Activated CD4-positive, alpha-beta T cell treated with anti-CD3 and anti-CD28 coated beads, Interleukin-2, Interleukin-4, amounts not matched to agents 100 ng/mL and 50 ng/mL, durations not matched to agents 16 hours and 8 hours (primary cell): ENCODE results near the gene LRRC8D.
A peak's percentile ranks its signal among the peaks of the same experiment; 100 is the strongest.

Source experiments
- DNase-seq: peaks from one replicate; pipeline ENCODE4 v3.0.0-alpha.2; 2020; ENCODE audit warnings: low spot score

The LRRC8D gene

DNA sequence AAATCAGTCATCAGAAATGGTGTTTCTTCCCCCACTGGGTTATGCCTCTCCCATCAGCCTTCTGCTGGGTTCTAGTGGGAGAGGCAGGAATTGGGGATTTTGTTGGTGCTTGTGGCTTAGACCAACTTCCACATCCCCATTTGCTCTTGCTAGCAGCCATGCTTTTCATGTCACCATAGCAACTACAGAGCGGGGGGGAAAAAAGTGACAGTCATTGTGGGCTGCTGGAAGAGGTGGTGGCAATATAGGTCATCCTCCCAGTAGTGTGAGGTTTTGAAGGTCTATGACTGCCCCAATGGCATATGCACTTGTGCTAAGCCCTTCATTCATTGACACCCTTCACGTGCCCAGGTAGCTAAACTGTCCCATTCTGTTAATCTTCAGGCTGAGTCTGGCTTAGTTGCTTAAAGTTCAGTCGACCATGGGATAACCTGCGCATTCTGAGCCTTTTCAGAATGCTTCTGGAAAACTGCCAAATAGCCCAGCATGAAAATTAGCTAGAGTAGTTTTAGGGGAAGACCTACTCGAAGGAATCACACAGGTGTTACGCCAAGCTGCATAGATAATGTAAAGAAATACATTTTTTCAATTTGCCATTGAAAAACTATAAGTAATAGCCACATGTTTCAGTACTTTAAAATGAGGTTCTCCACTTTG lies 120.4 kb downstream of the LRRC8D start:
- no peak for DNase-seq

DNA sequence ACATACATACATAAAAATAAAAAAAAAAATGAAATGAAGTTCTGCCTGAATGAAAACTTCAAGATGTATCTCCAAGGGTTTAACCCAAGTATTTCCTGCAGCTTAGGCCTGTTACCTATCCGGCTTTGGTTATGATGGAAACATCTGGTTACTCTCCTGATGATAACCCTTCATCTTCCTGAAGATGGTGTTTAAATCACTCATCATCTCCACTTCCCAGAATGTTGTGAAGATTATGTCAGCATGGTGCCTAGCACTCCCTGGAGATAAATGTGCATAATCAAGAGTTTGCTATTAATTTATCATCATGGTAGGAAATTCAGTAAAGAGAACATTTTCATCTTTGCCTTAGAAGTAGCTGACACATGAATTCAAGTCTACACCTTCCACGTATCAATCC lies 121.2 kb downstream of the LRRC8D start:
- DNase-seq = no peak

DNA sequence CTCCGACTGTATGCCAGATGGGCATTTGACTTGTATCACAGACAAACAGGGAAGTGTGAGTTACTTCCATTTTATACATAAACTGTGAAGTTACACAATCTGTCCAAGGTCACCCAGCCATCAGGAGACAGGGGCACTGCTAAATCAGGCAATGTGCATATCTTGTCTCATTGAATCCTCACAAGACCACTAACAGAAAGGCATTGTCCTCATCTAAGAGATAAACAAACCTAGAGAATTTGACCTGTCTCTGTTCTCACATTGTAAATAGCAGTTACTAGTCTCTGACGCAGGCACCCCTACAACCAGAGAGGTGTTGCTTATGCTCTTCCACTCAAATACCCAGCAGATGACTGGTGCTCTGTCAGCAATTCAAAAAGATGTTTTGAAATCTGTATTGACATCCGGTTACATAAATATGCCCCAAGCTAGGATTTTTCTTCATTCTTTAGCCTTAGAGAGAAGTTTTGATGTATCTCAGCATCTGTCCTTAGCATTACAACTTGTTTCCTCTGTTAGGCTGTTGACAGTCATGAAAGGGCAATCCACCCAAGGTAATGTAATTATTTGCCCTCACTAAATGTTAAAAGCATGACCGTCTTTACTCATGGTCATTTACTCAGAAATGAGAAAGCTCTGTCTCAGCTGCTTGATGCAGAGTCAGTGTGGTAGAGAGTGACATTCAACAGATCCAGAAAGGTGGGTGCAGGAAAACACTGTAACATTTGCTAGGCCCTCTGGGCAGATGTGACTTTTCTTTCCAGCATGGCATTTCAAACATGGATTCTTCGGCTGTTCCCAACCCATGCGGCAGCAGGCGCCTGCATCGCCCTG lies 122.2 kb downstream of the LRRC8D start:
- DNase-seq = no peak

- DNase-seq = no peak
Measured at GRCh38 chr1:89943846-89944781, 123.3 kb downstream of the LRRC8D start.

DNA sequence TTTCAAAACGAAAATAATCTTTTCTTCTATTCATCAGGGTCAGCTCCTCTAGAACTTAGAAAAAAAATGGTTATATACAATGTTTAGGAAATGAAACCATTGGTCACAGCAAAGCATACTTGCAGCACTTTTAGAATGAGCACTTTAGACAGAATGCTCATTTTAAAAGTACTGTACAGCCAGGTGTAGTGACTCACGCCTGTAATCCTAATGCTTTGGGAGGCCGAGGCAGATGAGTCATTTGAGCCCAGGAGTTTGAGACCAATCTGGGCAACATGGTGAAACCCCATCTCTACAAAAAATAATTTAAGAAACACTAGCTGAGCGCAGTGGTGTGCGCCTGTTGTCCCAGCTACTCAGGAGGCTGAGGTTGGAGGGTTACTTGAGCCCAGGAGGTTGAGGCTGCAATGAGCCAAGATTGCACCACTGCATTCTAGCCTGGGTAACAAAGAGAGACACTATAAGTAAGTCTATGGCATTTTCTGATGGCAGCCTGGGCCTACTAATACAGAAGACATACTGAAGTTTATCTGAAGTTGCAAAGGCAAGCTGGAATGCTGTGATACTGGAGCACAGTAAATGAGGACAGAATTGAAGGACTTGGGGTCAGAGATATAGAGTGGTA lies 125.1 kb downstream of the LRRC8D start:
- DNase-seq = peak; percentile 62

DNA sequence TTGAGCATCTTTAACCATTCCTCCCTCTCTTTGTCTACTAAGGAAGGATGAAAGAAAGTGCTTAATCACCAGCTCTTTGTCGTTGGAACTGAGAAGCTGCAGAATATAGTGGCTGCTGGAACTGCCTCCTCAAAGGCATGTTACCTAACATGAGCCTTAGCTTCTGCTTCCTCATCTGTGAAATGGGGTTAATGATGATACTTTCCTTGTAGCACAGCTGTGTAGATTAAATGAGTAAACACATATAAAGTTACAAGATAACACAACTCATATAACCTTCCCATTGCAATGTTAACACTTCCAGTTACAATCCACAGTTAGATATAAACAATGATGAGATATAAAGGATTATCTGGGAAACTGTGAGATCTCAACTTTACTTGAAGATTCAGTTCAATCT lies 125.7 kb downstream of the LRRC8D start:
- no peak for DNase-seq

- no peak for DNase-seq
Measured at GRCh38 chr1:89948722-89949345, 128.0 kb downstream of the LRRC8D start.

DNA sequence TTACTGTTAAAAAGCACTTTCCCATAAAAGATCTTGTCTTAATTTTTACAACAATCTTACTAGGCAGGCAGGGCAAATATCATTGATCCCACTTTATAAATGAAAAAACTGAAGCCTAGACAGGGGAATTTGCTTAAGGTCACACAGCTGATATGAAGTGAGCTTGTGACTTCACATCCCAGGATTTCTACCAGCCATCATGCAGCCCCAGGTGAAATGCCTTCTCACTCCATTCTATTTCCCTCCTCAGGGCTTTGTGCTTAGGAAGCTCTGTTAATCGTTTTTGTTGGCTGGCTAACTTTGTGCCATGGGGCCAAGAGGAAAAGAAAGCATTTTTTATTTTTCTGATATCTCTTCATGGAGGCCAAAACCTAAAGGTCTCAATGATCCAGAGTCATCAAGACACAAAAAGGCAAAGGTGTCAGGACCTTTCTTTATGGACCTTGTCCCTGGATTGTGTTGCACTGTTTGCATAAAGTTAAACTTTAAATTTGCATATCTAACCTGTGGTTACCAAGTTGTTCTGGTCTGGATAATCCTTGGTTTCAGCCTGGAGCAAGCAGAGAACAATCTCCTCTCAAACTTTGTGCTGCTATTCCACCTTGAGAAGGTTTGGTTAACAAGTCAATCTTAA lies 129.3 kb downstream of the LRRC8D start:
- no peak for DNase-seq

GRCh38 chr1:89950703-89951102 lies 129.9 kb downstream of the LRRC8D start:
- DNase-seq = no peak

GRCh38 chr1:89951766-89952604 lies 131.2 kb downstream of the LRRC8D start:
- DNase-seq = no peak

DNA sequence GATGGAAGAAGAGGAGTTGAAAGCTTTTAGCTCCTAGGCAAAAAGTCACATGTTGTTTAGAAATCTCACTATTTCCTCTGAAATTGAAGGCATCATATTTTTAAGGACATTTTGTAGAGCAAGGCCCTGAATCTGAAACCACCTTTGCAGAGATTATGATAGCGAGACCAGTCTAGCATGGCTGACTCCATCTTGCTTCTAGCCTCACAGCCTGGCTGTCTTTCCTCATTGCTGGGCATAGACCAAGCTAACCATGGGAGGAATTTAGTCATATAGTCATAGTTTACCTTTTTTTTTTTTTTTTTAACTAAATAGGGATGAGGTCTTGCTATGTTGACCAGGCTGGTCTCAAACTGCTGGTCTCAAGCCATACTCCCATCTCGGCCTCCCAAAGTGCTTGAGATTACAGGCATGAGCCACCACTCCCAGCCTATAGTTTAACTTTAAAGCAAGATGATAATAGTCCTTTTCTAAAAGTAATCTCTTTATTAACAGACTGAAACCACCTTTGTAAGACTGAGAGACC lies 131.8 kb downstream of the LRRC8D start:
- DNase-seq = no peak

DNA sequence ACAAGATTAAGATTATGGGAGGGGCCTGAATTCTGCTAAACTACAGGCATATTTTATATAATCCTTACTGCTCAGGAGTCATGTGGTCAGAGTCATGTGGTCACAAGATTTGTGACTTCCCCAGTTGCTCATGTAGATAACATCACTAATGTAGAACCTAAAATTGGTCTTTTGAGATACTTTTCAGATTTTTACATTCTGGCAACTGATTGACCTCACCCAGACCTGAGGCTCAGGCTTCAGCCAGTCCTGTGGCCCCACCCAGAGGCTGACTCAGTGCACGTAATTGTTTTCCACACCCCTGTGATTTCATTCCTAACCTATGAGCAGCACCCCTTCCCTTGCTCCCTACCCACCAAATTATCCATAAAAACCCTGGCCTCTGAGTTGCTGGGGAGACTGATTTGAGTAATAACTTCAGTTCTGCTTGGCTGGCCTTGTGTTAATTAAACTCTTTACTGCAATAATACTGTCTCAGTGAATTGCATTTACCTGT lies 132.3 kb downstream of the LRRC8D start:
- DNase-seq = peak; percentile 41

GRCh38 chr1:89953929-89954328 lies 133.1 kb downstream of the LRRC8D start:
- no peak for DNase-seq

DNA sequence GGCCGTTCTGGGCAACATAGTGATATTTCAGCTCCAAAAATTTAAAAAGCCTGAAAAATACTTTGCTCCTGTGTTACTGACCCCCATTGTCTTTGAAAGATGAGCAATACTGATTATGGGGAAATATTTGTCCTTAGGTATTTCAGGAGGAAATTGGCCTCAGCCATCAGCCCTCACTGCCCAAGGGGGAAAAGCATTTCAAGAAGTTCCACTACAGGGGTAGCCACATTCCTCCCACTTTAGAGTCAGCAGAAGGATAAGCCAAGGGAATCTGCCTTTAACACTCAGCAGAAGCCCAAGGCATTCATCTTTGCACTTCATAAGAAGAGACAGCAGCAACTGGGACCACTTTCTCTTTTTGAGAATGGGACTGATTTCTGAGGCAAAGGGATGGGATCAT lies 133.6 kb downstream of the LRRC8D start:
- no peak for DNase-seq

- DNase-seq = no peak
Measured at GRCh38 chr1:89955311-89956205, 134.7 kb downstream of the LRRC8D start.

GRCh38 chr1:89957107-89957506 lies 136.3 kb downstream of the LRRC8D start:
- DNase-seq = peak; percentile 3

GRCh38 chr1:89958851-89959654 lies 138.2 kb downstream of the LRRC8D start:
- DNase-seq = no peak

GRCh38 chr1:89959719-89960118 lies 138.9 kb downstream of the LRRC8D start:
- DNase-seq = no peak
